ENCODE results near the gene KLHL29. TPM values are rescaled to one million over a fixed set of nuclear protein-coding genes. Genes with fewer than 3 reads are reported as not detected.

The KLHL29 gene
- total RNA-seq, 1 experiment from 2014 or later, result 3.4 TPM

DNA sequence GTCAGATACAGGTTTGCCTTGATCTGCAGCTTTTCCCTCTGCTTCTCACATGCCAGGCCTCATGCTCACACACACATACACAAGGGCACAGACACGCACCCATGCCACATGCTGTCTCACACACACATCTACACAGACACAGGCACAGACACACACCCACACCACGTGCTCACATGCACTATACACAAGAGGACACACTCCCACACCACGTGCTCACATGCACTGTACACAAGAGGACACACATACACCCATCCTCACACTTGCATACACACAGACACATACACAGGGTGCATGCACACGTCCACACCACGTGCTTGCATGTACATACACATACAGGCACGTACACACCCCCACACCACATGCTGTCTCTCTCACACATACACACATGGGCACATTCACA, 288.1 kb downstream of the KLHL29 start:
- Histone ChIP-seq H2AFZ (no peak overlapping the region), H3F3A (ENCODE audit: insufficient read depth, low read depth) (no peaks in the 10 kb centered on the region), H3K4me3 (no peak overlapping the region), H3K36me3 (ENCODE audit: low read depth) (no peaks in the 10 kb centered on the region), H3K27me3 (ENCODE audit: insufficient read depth, low read depth) (no peaks in the 10 kb centered on the region), H3K9me3 (ENCODE audit: insufficient read depth, low read depth) (no peaks in the 10 kb centered on the region), H4K20me1 (ENCODE audit: insufficient read depth) (peaks cover 4% of the 10 kb centered on the region; the same call in 1 of the 2 replicates), H3K27ac (no peak overlapping the region), H3K79me2 (ENCODE audit: low read depth) (no peaks in the 10 kb centered on the region), H3K4me2 (no peak overlapping the region), H3K4me1 (replicated peaks; ENCODE audit: insufficient read depth) (no peaks in the 10 kb centered on the region), H3K9me2 (ENCODE audit: insufficient read depth) (no peaks in the 10 kb centered on the region)
- DNase-seq, result no peak
- intact Hi-C loops (cut with micrococcal nuclease; ENCODE audit: unreplicated experiment), result no loop called here
- POLR2A ChIA-PET (ENCODE audit: unreplicated experiment), result no interaction called here
- CTCF ChIA-PET, result interaction anchor here (0.7 kb wide), 1 partner anchor 39 kb away, joined by 5 read pairs; no protein-coding TSS in a partner anchor
- BruUV-seq (replicated peaks), result no TSS peak
- TF ChIP-seq EZH2 (IDR thresholded peaks at IDR 0.05; ENCODE audit: low read depth), result no peak
- TF ChIP-seq, protein P1, sequence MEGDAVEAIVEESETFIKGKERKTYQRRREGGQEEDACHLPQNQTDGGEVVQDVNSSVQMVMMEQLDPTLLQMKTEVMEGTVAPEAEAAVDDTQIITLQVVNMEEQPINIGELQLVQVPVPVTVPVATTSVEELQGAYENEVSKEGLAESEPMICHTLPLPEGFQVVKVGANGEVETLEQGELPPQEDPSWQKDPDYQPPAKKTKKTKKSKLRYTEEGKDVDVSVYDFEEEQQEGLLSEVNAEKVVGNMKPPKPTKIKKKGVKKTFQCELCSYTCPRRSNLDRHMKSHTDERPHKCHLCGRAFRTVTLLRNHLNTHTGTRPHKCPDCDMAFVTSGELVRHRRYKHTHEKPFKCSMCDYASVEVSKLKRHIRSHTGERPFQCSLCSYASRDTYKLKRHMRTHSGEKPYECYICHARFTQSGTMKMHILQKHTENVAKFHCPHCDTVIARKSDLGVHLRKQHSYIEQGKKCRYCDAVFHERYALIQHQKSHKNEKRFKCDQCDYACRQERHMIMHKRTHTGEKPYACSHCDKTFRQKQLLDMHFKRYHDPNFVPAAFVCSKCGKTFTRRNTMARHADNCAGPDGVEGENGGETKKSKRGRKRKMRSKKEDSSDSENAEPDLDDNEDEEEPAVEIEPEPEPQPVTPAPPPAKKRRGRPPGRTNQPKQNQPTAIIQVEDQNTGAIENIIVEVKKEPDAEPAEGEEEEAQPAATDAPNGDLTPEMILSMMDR (conservative IDR thresholded peaks at IDR 0.05), result no peak

DNA sequence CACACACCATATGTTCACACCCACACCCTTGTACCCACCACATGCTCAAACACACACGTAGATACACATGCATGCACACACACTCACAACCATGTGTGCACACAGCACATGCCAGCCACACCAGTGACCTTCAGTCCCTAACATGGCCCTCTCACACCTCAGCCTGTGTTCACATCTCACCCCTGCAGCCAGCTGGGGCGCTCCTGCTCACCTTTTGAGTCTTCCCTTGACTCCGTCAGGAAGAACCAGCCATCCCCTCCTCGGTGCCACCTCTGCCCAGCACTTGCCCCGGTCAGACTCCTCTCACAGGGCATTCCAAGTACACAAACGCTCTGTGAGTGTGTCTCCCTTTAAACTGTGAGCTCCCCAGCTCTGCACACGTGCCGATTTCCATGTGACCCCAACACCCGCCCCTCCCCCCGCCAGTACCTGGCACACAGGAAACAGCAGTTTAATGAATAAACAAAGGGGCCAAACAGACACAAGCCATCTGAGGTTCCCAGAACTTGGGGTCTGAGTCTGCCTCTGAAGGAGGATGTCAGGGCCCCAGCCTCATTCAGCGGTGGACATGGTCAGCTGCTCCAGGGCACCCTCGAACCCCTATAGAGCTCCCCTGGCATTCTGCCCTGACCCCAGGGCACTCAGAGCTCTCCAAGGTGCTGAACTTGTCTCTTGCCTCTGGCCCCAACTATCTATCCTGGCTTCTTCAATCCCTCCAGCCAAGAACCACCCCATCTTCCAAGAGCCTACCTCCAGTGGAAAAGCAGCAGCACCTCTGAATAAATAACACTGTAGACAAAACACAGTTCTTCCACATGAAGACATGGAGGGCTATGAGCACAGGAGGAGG, 289.1 kb downstream of the KLHL29 start:
- Histone ChIP-seq H3K27ac (no peak overlapping the region), H3K36me3 (ENCODE audit: low read depth) (no peaks in the 10 kb centered on the region), H3K4me1 (replicated peaks; ENCODE audit: insufficient read depth) (no peaks in the 10 kb centered on the region), H3K4me3 (no peak overlapping the region), H3K79me2 (ENCODE audit: low read depth) (no peaks in the 10 kb centered on the region), H3F3A (ENCODE audit: insufficient read depth, low read depth) (no peaks in the 10 kb centered on the region), H3K9me3 (ENCODE audit: insufficient read depth, low read depth) (no peaks in the 10 kb centered on the region), H2AFZ (no peak overlapping the region), H3K9me2 (ENCODE audit: insufficient read depth) (no peaks in the 10 kb centered on the region), H4K20me1 (ENCODE audit: insufficient read depth) (no peaks in the 10 kb centered on the region), H3K4me2 (no peak overlapping the region), H3K27me3 (ENCODE audit: insufficient read depth, low read depth) (no peaks in the 10 kb centered on the region)
- TF ChIP-seq, protein P1 (conservative IDR thresholded peaks at IDR 0.05), result no peak
- TF ChIP-seq EZH2 (IDR thresholded peaks at IDR 0.05; ENCODE audit: low read depth), result no peak
- CTCF ChIA-PET, result interaction anchor here (0.7 kb wide), 1 partner anchor 312 kb away, joined by 7 read pairs; no protein-coding TSS in a partner anchor
- POLR2A ChIA-PET (ENCODE audit: unreplicated experiment), result no interaction called here
- intact Hi-C loops (cut with micrococcal nuclease; ENCODE audit: unreplicated experiment), result no loop called here
- DNase-seq, result peak in 1 of 2 experiments; percentile 14
- BruUV-seq (replicated peaks), result no TSS peak

DNA sequence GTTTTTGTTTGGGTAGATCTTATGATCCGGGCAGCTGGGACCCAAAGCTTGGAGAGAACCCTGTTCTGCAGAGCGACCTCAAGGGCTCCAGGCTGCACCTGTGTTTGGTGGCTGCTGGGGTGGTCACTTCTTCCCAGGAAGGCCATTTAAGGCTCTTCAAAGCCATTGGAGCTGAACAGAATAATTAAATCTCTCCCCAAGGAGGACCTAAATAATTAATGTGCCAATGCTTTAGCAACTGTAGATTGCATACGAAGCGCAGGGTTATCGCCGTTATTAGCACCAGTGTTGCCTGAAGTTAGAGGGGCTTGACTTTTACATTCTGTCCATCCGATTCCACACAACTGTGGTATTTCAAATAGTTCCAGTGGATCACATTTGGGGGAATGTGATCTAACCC, 290.5 kb downstream of the KLHL29 start:
- Histone ChIP-seq H3K4me1 (replicated peaks; ENCODE audit: insufficient read depth) (no peaks in the 10 kb centered on the region), H3K79me2 (ENCODE audit: low read depth) (no peaks in the 10 kb centered on the region), H3K9me3 (ENCODE audit: insufficient read depth, low read depth) (no peaks in the 10 kb centered on the region), H4K20me1 (ENCODE audit: insufficient read depth) (no peaks in the 10 kb centered on the region), H3K36me3 (ENCODE audit: low read depth) (no peaks in the 10 kb centered on the region), H3K27me3 (ENCODE audit: insufficient read depth, low read depth) (no peaks in the 10 kb centered on the region), H3K27ac (no peak overlapping the region), H3K4me2 (no peak overlapping the region), H3K9me2 (ENCODE audit: insufficient read depth) (no peaks in the 10 kb centered on the region), H3K4me3 (no peak overlapping the region), H3F3A (ENCODE audit: insufficient read depth, low read depth) (no peaks in the 10 kb centered on the region), H2AFZ (no peak overlapping the region)
- intact Hi-C loops (cut with micrococcal nuclease; ENCODE audit: unreplicated experiment), result no loop called here
- POLR2A ChIA-PET (ENCODE audit: unreplicated experiment), result no interaction called here
- TF ChIP-seq EZH2 (IDR thresholded peaks at IDR 0.05; ENCODE audit: low read depth), result no peak
- TF ChIP-seq, protein P1 (conservative IDR thresholded peaks at IDR 0.05), result no peak
- CTCF ChIA-PET, result no interaction called here
- DNase-seq, result no peak
- no TSS peak for BruUV-seq (replicated peaks)
